Measurements from ENCODE around the gene TSBP1. TPM values are rescaled to one million over a fixed set of nuclear protein-coding genes. Genes with fewer than 3 reads are reported as not detected.

Gene TSBP1
- total and polyA plus RNA-seq, 2 experiments from 2014 or later = not detected

DNA sequence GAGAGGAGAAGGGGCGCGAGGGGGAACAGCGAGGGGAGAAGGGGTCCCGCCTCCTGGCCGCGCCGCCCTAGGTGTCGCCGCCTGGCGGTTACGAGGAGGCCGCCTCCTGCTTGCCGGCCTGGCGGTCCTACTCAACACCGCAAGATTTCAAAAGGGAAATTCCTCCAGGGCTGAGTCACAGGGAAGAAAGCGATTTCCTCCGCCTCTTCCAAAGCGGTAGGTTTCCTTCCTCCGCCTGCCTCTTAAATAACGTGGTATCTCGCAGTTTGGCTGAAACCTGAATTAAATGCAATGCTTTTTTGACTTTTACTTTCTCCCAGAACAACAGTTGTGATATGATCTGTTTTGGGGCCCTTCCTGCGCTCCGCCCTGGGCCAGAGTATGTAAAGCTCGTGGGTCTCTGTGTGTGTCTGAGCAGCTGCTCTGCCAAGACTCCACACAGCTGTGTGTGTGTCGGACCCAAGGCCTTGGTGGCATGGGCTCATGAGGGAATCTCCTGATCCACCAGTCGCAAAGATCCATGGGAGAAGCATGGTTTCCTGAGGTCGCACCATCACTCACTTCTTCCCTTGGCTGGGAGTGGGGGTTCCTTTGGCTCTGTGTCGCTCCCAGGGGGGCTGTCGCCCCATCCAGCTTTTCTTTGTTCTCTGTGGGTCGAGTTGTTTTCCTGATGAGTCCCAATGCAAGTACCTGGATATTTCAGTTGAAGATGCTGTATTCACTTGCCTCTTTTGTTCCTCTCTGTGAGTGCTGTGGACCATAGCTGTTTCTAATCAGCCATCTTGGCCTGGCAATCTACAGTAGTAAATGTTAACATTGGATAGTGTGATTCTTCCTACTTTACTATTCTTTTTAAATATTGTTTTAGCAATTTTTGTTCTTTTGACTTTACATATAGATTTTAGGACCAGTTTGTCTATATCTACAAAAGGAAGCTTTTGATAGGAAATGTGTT, 116.2 kb downstream of the TSBP1 start:
- no peaks in the 10 kb centered on the region for H3K9me3 ChIP-seq (ENCODE audit: low read depth)

DNA sequence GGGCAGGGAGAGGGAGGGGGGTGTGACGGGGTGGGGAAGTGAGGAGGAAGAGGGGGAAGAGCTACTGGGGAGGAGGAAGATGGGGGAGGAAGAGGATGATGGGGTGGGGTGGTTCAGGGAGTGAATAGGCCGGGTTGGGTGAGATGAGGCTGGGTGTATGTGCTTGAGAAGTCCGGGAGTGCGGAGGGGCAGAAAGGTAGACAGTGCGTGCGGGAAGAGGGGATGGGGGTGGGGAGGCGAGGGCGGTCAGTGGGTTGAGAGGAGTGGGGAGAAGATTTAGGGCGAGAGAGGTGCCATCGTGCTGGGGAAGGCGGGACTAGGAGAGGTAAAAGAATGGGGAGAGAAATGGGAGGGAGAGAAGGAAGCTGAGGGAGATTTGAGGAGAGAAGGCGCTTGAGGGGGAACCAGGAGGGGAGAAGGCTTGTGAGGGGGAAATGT, 116.9 kb downstream of the TSBP1 start:
- Histone ChIP-seq H4K20me1 (ENCODE audit: insufficient read depth, poor library complexity, severe bottlenecking) (no peaks in the 10 kb centered on the region), H3K27ac (peak overlapping the region; percentile 96), H3K4me2 (peak overlapping the region; percentile 80), H3K36me3 (replicated peaks; ENCODE audit: insufficient read depth, low read depth) (no peaks in the 10 kb centered on the region), H3K27me3 (no peaks in the 10 kb centered on the region), H3K4me3 (peak overlapping the region; percentile 6), H3K4me1 (ENCODE audit: insufficient read depth) (no peaks in the 10 kb centered on the region), H2AFZ (peak overlapping the region; percentile 77), H3K9me2 (replicated peaks; ENCODE audit: insufficient read depth) (no peaks in the 10 kb centered on the region), H3K79me2 (peaks cover 6% of the 10 kb centered on the region), H3K9me3 (ENCODE audit: low read depth) (no peaks in the 10 kb centered on the region)
- WGBS (ENCODE audit: low lambda C conversion rate, missing lambda C conversion rate) = no CpG with 5 or more reads among the region's 12 CpGs
- DNase-seq (ENCODE audit: low spot score) = no peak
- TF ChIP-seq, protein P1, sequence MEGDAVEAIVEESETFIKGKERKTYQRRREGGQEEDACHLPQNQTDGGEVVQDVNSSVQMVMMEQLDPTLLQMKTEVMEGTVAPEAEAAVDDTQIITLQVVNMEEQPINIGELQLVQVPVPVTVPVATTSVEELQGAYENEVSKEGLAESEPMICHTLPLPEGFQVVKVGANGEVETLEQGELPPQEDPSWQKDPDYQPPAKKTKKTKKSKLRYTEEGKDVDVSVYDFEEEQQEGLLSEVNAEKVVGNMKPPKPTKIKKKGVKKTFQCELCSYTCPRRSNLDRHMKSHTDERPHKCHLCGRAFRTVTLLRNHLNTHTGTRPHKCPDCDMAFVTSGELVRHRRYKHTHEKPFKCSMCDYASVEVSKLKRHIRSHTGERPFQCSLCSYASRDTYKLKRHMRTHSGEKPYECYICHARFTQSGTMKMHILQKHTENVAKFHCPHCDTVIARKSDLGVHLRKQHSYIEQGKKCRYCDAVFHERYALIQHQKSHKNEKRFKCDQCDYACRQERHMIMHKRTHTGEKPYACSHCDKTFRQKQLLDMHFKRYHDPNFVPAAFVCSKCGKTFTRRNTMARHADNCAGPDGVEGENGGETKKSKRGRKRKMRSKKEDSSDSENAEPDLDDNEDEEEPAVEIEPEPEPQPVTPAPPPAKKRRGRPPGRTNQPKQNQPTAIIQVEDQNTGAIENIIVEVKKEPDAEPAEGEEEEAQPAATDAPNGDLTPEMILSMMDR (IDR thresholded peaks at IDR 0.05; ENCODE audit: poor library complexity) = no peak
- TF ChIP-seq EZH2phosphoT487 (IDR thresholded peaks at IDR 0.05; ENCODE audit: low read depth, severe bottlenecking, unreplicated experiment) = no peak
- TF ChIP-seq EZH2 (IDR thresholded peaks at IDR 0.05; ENCODE audit: borderline replicate concordance) = no peak

More for the DNA sequence above, 116.2 kb downstream of the TSBP1 start:
- DNase-seq (ENCODE audit: low spot score) = peak; percentile 92
- no peak overlapping the region for H3K4me3 ChIP-seq
- H3K27me3 ChIP-seq = no peaks in the 10 kb centered on the region
- H3K36me3 ChIP-seq (replicated peaks; ENCODE audit: insufficient read depth, low read depth) = no peaks in the 10 kb centered on the region
- H4K20me1 ChIP-seq (ENCODE audit: insufficient read depth, poor library complexity, severe bottlenecking) = no peaks in the 10 kb centered on the region
- peak overlapping the region; percentile 96 for H3K27ac ChIP-seq
- H3K4me2 ChIP-seq = peak overlapping the region; percentile 80
- H3K79me2 ChIP-seq = peaks cover 6% of the 10 kb centered on the region
- 26% methylated on average over 18 of the region's 30 CpGs for WGBS (ENCODE audit: low lambda C conversion rate, missing lambda C conversion rate)
- H2AFZ ChIP-seq = peak overlapping the region; percentile 77
- no peaks in the 10 kb centered on the region for H3K9me2 ChIP-seq (replicated peaks; ENCODE audit: insufficient read depth)
- TF ChIP-seq, protein P1 (IDR thresholded peaks at IDR 0.05; ENCODE audit: poor library complexity) = peak; percentile 78
- TF ChIP-seq EZH2phosphoT487 (IDR thresholded peaks at IDR 0.05; ENCODE audit: low read depth, severe bottlenecking, unreplicated experiment) = no peak
- H3K4me1 ChIP-seq (ENCODE audit: insufficient read depth) = no peaks in the 10 kb centered on the region

DNA sequence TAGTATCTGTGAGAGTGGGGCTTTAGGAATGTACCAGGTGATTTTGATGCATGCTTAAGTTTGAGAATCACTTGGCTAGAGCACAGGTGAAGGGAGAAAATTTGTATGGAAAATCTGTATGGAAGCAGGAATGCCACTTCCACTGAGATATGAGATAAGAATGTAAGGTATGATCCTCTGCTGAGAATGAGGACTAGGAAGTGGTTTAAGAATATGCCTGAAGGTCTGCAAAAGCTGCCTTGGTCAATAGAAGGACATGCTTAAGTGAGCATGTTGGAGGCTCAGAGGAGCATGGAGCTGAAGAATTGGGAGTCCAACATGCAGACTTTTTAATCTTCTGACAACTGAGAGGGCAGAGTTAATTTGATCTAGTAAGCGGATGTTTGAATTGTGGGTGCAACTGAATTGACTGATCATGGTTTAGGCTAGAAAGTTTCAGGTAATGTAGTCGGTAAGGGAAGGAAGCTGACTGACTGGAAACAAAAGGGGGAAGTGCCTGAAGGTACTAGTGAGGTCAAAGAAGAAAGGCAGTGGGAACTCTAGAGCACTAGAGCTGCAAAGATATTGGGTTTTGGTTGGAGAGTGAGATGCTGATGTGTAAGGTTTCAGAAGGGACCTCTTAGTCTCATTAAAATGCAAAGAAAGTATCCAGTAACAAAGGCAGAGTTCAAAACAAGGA, 119.2 kb downstream of the TSBP1 start:
- H3K27ac ChIP-seq = no peak overlapping the region
- WGBS (ENCODE audit: low lambda C conversion rate, missing lambda C conversion rate) = 58% methylated on average over 2 of the region's 2 CpGs
- TF ChIP-seq EZH2 (IDR thresholded peaks at IDR 0.05; ENCODE audit: borderline replicate concordance) (no peak), EZH2phosphoT487 (IDR thresholded peaks at IDR 0.05; ENCODE audit: low read depth, severe bottlenecking, unreplicated experiment) (no peak)
- TF ChIP-seq, protein P1 (IDR thresholded peaks at IDR 0.05; ENCODE audit: poor library complexity) = no peak

More for the DNA sequence above, 119.2 kb downstream of the TSBP1 start:
- no peaks in the 10 kb centered on the region for H3K9me3 ChIP-seq (ENCODE audit: low read depth)
- H3K27me3 ChIP-seq = no peaks in the 10 kb centered on the region
- no peaks in the 10 kb centered on the region for H3K36me3 ChIP-seq (replicated peaks; ENCODE audit: insufficient read depth, low read depth)
- no peak for DNase-seq (ENCODE audit: low spot score)
- H3K4me1 ChIP-seq (ENCODE audit: insufficient read depth) = no peaks in the 10 kb centered on the region
- no peak overlapping the region for H2AFZ ChIP-seq
- no peak overlapping the region for H3K4me3 ChIP-seq
- H3K9me2 ChIP-seq (replicated peaks; ENCODE audit: insufficient read depth) = no peaks in the 10 kb centered on the region
- peaks cover 6% of the 10 kb centered on the region for H3K79me2 ChIP-seq
- H4K20me1 ChIP-seq (ENCODE audit: insufficient read depth, poor library complexity, severe bottlenecking) = no peaks in the 10 kb centered on the region
- H3K4me2 ChIP-seq = no peak overlapping the region
